Posterior cingulate gyrus (tissue), 11 donors: ENCODE results near the gene TRPC4.

Experiments used
- DNase-seq, 10 donors: peaks; one replicate each; pipeline versions ENCODE4 v3.0.0 to v3.0.0-alpha.2; 2020 to 2021; ENCODE audit warnings: mixed read lengths in 3 of 10
- intact Hi-C: fragments of 100-400 bp; cut with DNase I; formaldehyde crosslinking; loops from one replicate; pipeline ENCODE4 v1.15.1; 2023

Gene TRPC4

GRCh38 chr13:37736045-37736444 is 133.5 kb downstream of the TRPC4 start:
- intact Hi-C loops: no loop called here
- DNase-seq: no peak

DNA sequence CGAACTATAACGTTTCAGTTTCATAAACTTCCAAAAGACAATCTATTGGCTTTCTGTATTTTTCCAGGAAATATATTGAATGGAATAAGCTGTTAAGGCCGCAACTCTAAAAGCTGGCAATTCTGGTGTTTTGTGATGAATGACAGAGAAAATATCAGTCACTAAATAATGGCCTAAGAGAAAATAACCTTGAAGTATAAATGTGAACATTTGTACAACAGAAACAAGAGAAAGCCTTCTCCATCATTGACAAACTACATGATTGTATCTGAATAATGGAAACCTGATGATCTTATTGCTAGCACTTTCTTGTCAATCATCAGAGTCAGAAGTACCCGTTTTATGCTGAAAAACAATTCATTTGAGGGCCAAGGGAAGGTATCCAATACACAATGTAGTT is 134.3 kb downstream of the TRPC4 start:
- DNase-seq: no peak
- intact Hi-C loops: no loop called here

GRCh38 chr13:37729876-37730275 is 139.7 kb downstream of the TRPC4 start:
- intact Hi-C loops: no loop called here
- no peak for DNase-seq

GRCh38 chr13:37716420-37717195 is 153.0 kb downstream of the TRPC4 start:
- intact Hi-C loops: no loop called here
- DNase-seq: no peak

GRCh38 chr13:37715606-37716015 is 154.0 kb downstream of the TRPC4 start:
- intact Hi-C loops: no loop called here
- DNase-seq: no peak

GRCh38 chr13:37709318-37709717 is 160.3 kb downstream of the TRPC4 start:
- intact Hi-C loops: no loop called here
- DNase-seq: no peak

DNA sequence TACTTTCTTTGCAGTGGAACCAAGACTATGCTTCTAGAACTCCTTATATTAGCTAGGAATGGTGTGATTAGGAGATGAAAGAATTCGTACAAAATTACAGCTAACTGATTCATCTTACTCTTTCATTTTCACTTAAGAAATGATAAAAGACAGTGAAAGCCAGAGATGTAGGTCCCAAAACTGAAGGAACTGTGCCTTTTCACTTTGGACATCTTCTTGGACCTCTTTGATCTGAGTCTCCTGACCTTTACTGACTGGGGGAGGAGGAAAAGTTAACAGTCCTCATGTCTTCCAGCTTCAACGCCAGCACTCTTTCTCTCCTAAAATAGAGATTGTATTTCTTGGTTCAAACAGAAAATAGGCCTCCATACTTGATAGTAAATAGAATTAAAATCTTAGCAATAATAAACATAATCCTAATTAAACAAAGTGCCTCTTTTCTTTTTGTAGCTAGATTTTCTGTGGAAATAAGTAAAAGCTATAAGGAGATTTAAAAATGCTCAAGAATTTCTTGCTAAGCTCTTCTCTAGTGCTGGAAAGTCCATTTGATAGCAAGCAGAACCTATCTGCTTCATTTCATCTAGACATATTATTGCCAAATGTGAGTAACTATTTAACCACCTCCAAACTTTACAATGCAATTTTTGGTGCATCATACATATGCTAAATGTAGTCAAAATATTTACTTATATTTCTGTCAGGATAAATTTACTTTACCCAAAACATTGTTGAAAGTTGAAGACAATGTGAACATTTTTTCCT is 161.7 kb downstream of the TRPC4 start:
- intact Hi-C loops: no loop called here
- DNase-seq: no peak

GRCh38 chr13:37706041-37706440 is 163.5 kb downstream of the TRPC4 start:
- no peak for DNase-seq
- intact Hi-C loops: no loop called here

DNA sequence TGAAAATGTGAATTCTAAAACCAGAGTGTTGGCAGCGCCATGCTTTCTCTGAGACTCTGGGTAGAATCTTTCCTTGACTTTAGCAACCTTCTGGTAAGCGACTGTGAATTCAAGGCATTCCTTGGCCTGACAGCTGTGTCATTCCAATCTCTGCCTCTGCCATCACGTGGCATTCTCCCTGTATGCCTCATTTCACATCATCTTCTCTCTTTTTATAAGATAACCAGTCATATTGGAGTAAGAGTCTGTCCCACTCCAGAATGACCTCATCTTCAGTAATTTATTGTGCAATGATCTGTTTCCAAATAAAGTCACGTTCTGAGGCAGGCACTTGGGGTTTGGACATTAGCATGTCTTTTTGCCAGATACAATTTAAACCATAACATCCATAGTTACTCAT is 167.6 kb downstream of the TRPC4 start:
- intact Hi-C loops: no loop called here
- no peak for DNase-seq

- no peak for DNase-seq
- intact Hi-C loops: no loop called here
Observed at GRCh38 chr13:37701306-37701705, 168.3 kb downstream of the TRPC4 start.

DNA sequence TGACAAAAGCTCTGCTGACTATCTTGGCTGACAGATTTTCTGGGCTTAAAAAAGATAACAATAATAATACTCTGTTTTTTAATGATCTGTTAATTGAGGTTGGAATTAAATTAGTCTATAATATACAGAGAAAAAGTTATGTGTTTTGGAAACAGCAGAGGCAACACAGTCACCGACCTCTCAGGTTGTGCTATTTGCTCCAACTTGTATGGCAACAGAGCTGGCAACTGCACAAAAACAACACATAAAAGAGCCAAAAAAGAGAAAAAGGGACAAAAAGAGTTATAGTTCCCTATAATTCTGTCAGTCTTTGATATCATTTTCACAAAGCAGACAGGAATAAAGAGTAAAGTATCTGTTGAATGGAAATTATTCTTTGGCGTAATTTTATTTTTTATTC is 168.7 kb downstream of the TRPC4 start:
- DNase-seq: no peak
- intact Hi-C loops: no loop called here

GRCh38 chr13:37695200-37695599 is 174.4 kb downstream of the TRPC4 start:
- no peak for DNase-seq
- intact Hi-C loops: no loop called here

- no peak for DNase-seq
- intact Hi-C loops: no loop called here
Observed at GRCh38 chr13:37690361-37690760, 179.2 kb downstream of the TRPC4 start.

GRCh38 chr13:37686501-37686900 is 183.1 kb downstream of the TRPC4 start:
- DNase-seq: no peak
- intact Hi-C loops: no loop called here

DNA sequence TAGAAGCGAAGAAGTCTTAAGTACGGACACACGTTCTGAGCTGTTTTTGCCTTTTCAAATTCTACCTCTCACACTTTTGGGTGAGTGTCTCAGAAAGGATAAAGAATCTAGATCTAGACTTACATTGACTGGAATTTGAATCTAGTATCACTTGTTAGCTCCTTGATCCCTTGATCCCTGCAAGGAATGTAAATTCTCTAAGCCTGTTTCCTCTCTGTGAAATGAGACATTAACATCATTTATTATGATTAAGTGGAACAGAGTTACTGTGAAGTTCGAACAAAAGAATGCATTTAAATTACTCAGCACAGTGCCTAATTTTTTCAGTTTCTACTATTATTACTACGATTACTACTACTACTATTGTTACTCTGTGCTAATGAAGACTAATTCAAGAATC is 184.4 kb downstream of the TRPC4 start:
- intact Hi-C loops: no loop called here
- DNase-seq: no peak

DNA sequence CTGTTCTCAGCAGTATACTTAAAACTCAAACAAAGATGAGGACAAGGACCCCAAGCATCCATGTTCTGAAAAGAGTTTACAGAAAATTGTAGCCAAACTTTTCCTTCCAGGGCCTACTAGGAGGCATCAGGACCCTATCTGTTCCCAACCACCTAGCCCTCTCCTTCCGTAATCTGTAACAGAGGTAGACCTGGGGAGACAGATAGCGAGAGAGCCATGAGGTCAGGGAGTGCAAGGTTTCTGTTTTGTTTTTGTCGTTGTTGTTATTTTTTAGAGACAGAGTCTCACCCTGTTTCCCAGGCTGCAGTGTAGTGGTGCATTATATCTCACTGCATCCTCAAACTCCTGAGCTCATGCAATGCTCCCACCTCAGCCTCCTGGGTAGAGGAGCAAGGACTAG is 187.1 kb downstream of the TRPC4 start:
- intact Hi-C loops: no loop called here
- DNase-seq: no peak

DNA sequence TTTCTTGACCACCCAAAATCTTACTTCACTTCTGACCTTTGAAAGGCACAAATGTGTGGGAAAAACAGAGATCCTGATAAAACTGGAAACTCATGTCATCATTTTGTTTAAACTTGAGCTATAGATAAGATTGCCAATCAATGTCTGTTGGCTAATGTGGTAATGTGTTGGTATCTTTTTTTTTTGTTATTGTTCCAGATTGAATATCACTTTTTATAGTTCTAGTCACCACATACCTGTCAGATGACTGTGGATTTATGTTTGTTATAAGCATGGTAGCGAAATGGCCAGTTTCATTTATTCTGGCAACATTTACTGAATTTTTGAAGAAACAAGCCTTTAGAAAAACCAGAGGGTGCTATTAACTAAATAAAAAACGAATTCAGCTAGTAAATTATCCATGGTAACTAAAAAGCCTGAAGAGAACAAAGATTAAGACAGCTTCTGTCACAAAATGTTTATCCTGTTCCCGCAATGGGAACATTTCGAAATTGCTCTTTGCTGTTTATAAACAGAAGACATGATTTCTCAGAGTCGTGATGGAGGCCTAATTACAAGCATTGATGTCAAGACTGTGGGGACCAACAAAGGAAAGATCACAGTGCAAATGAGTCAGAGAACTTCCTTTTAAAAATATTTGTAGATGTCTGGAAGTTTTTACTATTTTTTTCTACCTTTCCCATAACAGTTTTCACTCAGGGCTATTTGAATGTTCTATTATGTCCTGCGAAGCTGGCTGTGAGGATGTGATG is 188.1 kb downstream of the TRPC4 start:
- DNase-seq: no peak
- intact Hi-C loops: no loop called here

DNA sequence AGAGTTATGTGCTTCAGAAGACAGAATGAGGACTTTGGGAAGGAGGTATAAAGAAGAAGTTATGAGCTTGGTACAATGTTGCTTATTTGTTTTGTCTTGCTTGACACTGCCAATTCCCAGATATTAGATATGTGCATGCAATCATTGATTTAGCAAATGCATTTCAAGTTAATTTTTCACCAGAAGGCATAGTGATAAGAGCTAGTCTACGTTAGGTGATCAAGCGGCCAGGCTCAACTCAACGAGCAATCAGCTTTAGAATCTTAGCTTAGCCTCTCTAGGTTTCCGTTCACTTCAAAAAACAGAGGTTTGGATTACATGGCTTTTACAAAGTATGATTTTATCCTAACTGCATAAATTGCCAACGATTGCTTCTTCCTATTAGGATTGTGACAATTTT is 189.4 kb downstream of the TRPC4 start:
- intact Hi-C loops: no loop called here
- DNase-seq: no peak

DNA sequence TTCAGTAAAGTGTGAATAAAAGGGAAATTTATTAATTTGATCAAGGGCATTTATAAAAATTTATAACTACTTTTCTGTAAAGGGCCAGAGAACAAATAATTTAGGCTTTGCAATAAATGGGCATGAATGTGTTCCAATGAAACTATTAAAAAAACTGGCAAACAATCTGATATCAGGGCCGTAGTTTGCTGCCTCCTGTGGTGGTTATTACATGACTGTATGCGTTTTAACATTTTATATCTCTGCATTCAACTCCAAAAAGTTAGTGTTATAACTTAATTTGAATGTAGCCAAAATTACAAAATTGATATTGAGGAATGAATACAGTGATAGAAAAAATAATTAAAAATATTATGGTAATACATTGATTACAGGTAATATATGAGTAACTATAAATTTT is 190.5 kb downstream of the TRPC4 start:
- no peak for DNase-seq
- intact Hi-C loops: no loop called here

- no peak for DNase-seq
- intact Hi-C loops: no loop called here
Observed at GRCh38 chr13:37669845-37670244, 199.7 kb downstream of the TRPC4 start.

- DNase-seq: no peak
- intact Hi-C loops: no loop called here
Observed at GRCh38 chr13:37667702-37668101, 201.9 kb downstream of the TRPC4 start.
